Heart left ventricle (tissue), 13 donors: ENCODE measurements around the gene ASIC1.

Experiments used
- CTCF ChIP-seq, 12 donors: fragments of 200-600 bp; sonication (generic) in 4 of 12; IDR thresholded peaks; one replicate each; pipeline versions ENCODE4 v1.5.0 to v1.8.0; 2018 to 2022; ENCODE audit warnings: antibody characterized with exemption in 12 of 12, mild to moderate bottlenecking in 5 of 12
- POLR2A ChIP-seq, 2 donors: fragments of 450-650 bp; IDR thresholded peaks; one replicate each; pipeline ENCODE4 v1.6.1; 2017; ENCODE audit warnings: antibody characterized with exemption in 2 of 2, mild to moderate bottlenecking in 2 of 2, moderate library complexity in 2 of 2
- donor health status: ischemic (EF 13 %, LVEDD 7.1; RV severe dilation, severe dysfunction).
- donor health status: DM: no; HTN: yes; CAD: no.
- donor health status: DM: no; HTN: no; CAD: no.
- donor health status: ischemic (EF 25% LVEDD 6.9; RV normal size, moderate dysfunction).
- donor health status: ischemic (EF 25% LVEDD 5.7; RV mildly dilated, moderate dysfunction).
- donor health status: ischemic (EF 35%, LVEDD 5.7; RV mildly dilated, moderate dysfunction).
- donor health status: nonischemic (EF 11% LVEDD 7.7; RV severe dilation, severe dysfunction).
- donor health status: DM: yes; HTN: yes; CAD: no.
- donor health status: PGD.
- donor health status: ischemic (EF 29% LVEDD 5.4; RV normal size, mild dysfunction).
- donor health status: nonischemic (EF 23%, LVEDD 6.1; RV moderate dilation, normal function).

- TF ChIP-seq CTCF (IDR thresholded peaks at IDR 0.05) (no peak), POLR2A (IDR thresholded peaks at IDR 0.05) (no peak)
Observed at GRCh38 chr12:50086148-50086547, 28.8 kb downstream of the ASIC1 start.
